Ectodermal cell (in vitro differentiated cells): ENCODE data around the gene SNRPB2. TPM values are rescaled to one million over a fixed set of nuclear protein-coding genes. Genes with fewer than 3 reads are reported as not detected.

Experiments
- H3K27ac ChIP-seq: 2 replicates; pipeline ENCODE4 v1.7.0; 2013; ENCODE audit warnings: mild to moderate bottlenecking, low read depth, low read length; ENCODE audit not compliant: insufficient read depth, poor library complexity, severe bottlenecking
- H3K27me3 ChIP-seq: 2 replicates; pipeline ENCODE4 v1.7.0; 2013; ENCODE audit warnings: mild to moderate bottlenecking, low read length; ENCODE audit not compliant: insufficient read depth, control insufficient read depth, poor library complexity, severe bottlenecking
- H3K36me3 ChIP-seq: one replicate; pipeline ENCODE4 v1.7.0; 2013; ENCODE audit warnings: low read length; ENCODE audit not compliant: control insufficient read depth, insufficient read depth
- H3K4me1 ChIP-seq: one replicate; pipeline ENCODE4 v1.7.0; 2013; ENCODE audit warnings: low read length; ENCODE audit not compliant: control insufficient read depth, insufficient read depth
- H3K4me3 ChIP-seq: 2 replicates; pipeline ENCODE4 v1.7.0; 2013; ENCODE audit warnings: low read depth, low read length, control low read depth; ENCODE audit not compliant: insufficient read depth
- H3K9me3 ChIP-seq: 2 replicates; pipeline ENCODE4 v1.7.0; 2013; ENCODE audit warnings: mild to moderate bottlenecking, low read length, moderate library complexity; ENCODE audit not compliant: control insufficient read depth
- WGBS, 2 experiments: methylation state at CpG; one replicate each; pipeline ENCODE4 v1.1.7; 2013; ENCODE audit warnings: missing lambda C conversion rate in 2 of 2; 5-methylcytosine and 5-hydroxymethylcytosine counted together
- polyA plus RNA-seq, 4 experiments: library from polyadenylated mRNA; stranded (reverse); fragments of 50-300 nt; gene quantifications; one replicate each; pipeline ENCODE4 v1.2.3, GENCODE V29; 2013

The SNRPB2 gene
- polyA plus RNA-seq (2013, experiment 1 of 4): 92.6 TPM
- polyA plus RNA-seq (2013, experiment 2 of 4): 96.3 TPM
- polyA plus RNA-seq (2013, experiment 3 of 4): 78.8 TPM
- 88.9 TPM for polyA plus RNA-seq (2013, experiment 4 of 4)

DNA sequence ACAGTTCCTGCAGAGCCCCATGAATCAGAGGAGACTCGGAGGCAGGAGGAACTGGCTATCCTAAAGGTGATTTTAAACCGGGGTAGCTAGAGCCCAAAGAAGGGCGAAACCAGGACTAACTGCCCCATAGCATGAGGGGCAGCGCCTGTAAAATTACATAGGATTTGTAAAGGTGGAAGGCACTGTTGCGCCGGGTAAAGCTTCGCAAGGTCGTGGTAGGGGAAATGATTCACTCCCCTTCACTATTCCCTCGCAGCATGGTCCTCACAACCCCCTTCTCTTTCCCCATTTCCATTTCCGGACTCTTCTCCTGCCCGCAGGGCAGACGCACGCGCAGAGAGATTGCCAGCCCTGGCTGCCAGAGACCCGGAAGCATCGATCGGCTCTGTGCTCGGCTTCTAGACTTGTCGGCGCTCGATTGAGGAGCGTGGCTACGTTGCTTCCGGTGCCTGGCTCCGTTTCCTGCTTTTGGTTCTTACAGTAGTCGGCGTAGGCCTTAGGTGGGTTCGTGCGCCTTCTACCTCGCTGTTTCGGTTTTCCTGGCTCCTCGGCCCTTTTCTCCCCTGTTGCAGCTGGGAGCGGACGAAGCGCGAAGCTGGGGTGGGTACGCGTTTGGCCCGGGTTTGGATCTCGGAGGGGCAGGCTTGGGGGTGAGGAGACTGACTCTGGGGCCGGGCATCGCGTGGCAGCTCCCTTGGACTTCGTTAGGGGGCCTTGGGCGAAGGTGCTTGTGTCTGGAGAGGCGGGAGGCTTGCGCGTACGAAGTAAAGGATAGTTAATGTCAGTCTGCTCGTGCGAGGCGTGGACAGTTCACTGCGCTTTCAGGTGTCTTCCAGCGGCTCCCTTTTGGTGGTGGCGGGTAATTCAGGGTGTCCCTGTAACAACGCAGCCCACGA is at the start of gene SNRPB2:
Gene SNRPB2, plus strand, starts transcription at position 462 of the 896 bp plus-strand sequence. CDS start 1,677 bp downstream, outside the sequence.
- Histone ChIP-seq H3K4me3 (peak within 1 kb of the TSS; percentile 100), H3K27ac (peak within 1 kb of the TSS; percentile 79), H3K27me3 (peaks cover 41% of the 10 kb centered on the region), H3K36me3 (peaks cover 9% of the 10 kb centered on the region), H3K4me1 (no peaks in the 10 kb centered on the region), H3K9me3 (no peaks in the 10 kb centered on the region)
- WGBS, 2 experiments: 5 to 6% methylated on average over 57 of the region's 57 CpGs

- H3K4me3 ChIP-seq: no peak overlapping the region
- H3K4me1 ChIP-seq: no peaks in the 10 kb centered on the region
- H3K27ac ChIP-seq: no peak overlapping the region
- H3K27me3 ChIP-seq: no peaks in the 10 kb centered on the region
- no peaks in the 10 kb centered on the region for H3K36me3 ChIP-seq
- H3K9me3 ChIP-seq: no peaks in the 10 kb centered on the region
- 100% methylated on average over 2 of the region's 2 CpGs; no CpG with 5 or more reads in 1 of the 2 experiments for WGBS, 2 experiments
Measured at GRCh38 chr20:16684416-16684815, 45.4 kb upstream of the SNRPB2 start.

DNA sequence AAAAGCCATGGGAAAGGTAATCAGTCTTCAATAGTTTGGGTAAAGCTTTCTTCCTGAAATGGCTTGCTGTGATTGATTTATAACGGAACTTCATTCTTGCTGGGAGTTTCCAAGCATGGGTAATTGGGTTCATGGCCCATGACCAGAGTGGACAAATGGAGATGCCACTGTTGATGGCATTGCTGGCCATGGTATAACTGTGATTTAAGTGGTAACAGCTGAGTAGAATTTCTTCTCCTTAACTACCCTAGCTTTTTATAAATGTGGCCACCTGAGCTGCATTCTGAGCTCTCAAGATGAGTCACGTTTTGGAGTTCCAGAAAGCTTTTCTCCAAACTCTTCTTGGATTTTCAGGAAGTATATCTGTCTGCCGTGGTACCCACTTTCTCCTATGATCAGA is 39.9 kb upstream of the SNRPB2 start:
- no peaks in the 10 kb centered on the region for H3K27me3 ChIP-seq
- no peak overlapping the region for H3K27ac ChIP-seq
- no peaks in the 10 kb centered on the region for H3K4me1 ChIP-seq
- WGBS, 2 experiments: 93% methylated on average over 3 of the region's 3 CpGs
- no peaks in the 10 kb centered on the region for H3K9me3 ChIP-seq
- no peak overlapping the region for H3K4me3 ChIP-seq
- no peaks in the 10 kb centered on the region for H3K36me3 ChIP-seq

GRCh38 chr20:16691381-16691780 is 38.4 kb upstream of the SNRPB2 start:
- H3K27me3 ChIP-seq: no peaks in the 10 kb centered on the region
- no peaks in the 10 kb centered on the region for H3K4me1 ChIP-seq
- no peak overlapping the region for H3K27ac ChIP-seq
- H3K9me3 ChIP-seq: no peaks in the 10 kb centered on the region
- H3K4me3 ChIP-seq: no peak overlapping the region
- 100% methylated on average over 1 to 2 of the region's 2 CpGs for WGBS, 2 experiments
- H3K36me3 ChIP-seq: no peaks in the 10 kb centered on the region

GRCh38 chr20:16692009-16692408 is 37.8 kb upstream of the SNRPB2 start:
- Histone ChIP-seq H3K27me3 (no peaks in the 10 kb centered on the region), H3K36me3 (no peaks in the 10 kb centered on the region), H3K27ac (no peak overlapping the region), H3K4me1 (no peaks in the 10 kb centered on the region), H3K9me3 (no peaks in the 10 kb centered on the region), H3K4me3 (no peak overlapping the region)
- WGBS, 2 experiments: 87 to 92% methylated on average over 2 of the region's 2 CpGs

DNA sequence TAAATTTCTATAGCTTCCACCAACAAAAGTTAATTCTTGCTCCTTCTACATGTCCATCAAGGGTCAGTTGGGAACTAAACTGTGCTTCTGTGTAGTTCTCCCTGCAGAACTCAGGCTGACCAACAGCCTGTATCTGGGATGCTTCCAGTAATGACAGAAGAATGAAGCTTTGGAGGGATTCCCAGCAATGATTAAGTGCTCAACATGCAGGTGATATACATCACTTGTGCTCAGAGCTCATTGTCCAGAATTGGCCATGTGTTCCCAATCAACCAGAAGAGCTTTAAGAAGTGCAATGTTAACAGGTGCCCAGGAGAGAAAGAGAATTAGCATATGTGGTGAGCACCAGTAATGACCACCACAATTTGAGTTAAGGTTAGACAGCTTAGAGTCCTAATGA is 37.4 kb upstream of the SNRPB2 start:
- Histone ChIP-seq H3K9me3 (no peaks in the 10 kb centered on the region), H3K27ac (no peak overlapping the region), H3K27me3 (no peaks in the 10 kb centered on the region), H3K36me3 (no peaks in the 10 kb centered on the region), H3K4me3 (no peak overlapping the region), H3K4me1 (no peaks in the 10 kb centered on the region)

DNA sequence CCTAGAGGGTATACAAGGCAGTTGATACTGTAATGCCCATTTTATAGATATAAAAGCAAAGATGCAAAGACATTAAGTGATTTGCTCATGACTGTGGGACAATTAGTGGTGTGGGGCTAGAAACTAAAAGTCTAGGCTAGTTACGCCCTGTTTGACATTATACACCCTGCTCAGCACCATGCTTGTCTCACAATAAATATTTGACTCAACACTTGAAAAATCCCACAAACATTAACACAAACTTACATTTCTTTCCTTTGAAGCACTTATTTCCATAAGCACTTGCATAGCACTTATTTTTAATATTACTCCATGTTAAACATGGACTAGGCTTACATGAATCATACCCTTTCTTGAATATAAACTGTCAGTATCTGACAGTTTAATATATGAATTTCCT is 36.5 kb upstream of the SNRPB2 start:
- Histone ChIP-seq H3K27ac (no peak overlapping the region), H3K36me3 (no peaks in the 10 kb centered on the region), H3K4me1 (no peaks in the 10 kb centered on the region), H3K9me3 (no peaks in the 10 kb centered on the region), H3K4me3 (no peak overlapping the region), H3K27me3 (no peaks in the 10 kb centered on the region)
- 91 to 100% methylated on average over 1 of the region's 1 CpG for WGBS, 2 experiments

GRCh38 chr20:16694161-16694560 is 35.7 kb upstream of the SNRPB2 start:
- Histone ChIP-seq H3K4me1 (no peaks in the 10 kb centered on the region), H3K27ac (no peak overlapping the region), H3K4me3 (no peak overlapping the region), H3K36me3 (no peaks in the 10 kb centered on the region), H3K9me3 (no peaks in the 10 kb centered on the region), H3K27me3 (no peaks in the 10 kb centered on the region)
- WGBS, 2 experiments: 93 to 96% methylated on average over 3 of the region's 3 CpGs

GRCh38 chr20:16695628-16696027 is 34.2 kb upstream of the SNRPB2 start:
- Histone ChIP-seq H3K27ac (no peak overlapping the region), H3K4me1 (no peaks in the 10 kb centered on the region)
- 94 to 95% methylated on average over 2 to 3 of the region's 3 CpGs for WGBS, 2 experiments

GRCh38 chr20:16699293-16699692 is 30.5 kb upstream of the SNRPB2 start:
- Histone ChIP-seq H3K4me1 (no peaks in the 10 kb centered on the region), H3K4me3 (no peak overlapping the region), H3K36me3 (no peaks in the 10 kb centered on the region), H3K27ac (no peak overlapping the region), H3K27me3 (no peaks in the 10 kb centered on the region), H3K9me3 (no peaks in the 10 kb centered on the region)
- 85% methylated on average over 4 of the region's 4 CpGs for WGBS, 2 experiments

More at GRCh38 chr20:16695628-16696027, 34.2 kb upstream of the SNRPB2 start:
- no peaks in the 10 kb centered on the region for H3K36me3 ChIP-seq
- no peaks in the 10 kb centered on the region for H3K27me3 ChIP-seq
- no peak overlapping the region for H3K4me3 ChIP-seq
- no peaks in the 10 kb centered on the region for H3K9me3 ChIP-seq
